ENCODE results near the gene CYLD.

- no peak for TF ChIP-seq POLR2AphosphoS5 (IDR thresholded peaks at IDR 0.05)
- TF ChIP-seq CTCF (IDR thresholded peaks at IDR 0.05): no peak
- no peak for TF ChIP-seq POLR2A (IDR thresholded peaks at IDR 0.05)
These were observed 98.2 kb downstream of the CYLD start for GRCh38 chr16:50839920-50840729.
